NOMO-1 (cell line): ENCODE measurements around the gene GNAQ.
"Not testable (repeated sequence)": the region's sequence is repeated elsewhere in the genome, so short reads cannot be mapped to it uniquely, and the experiment has no call there.

Source experiments
- DNase-seq, 2 experiments: peaks; one replicate each; lab custom pipeline; 2025; ENCODE audit not compliant: unreplicated experiment in 2 of 2; lab: John Stamatoyannopoulos, UW

Gene GNAQ

GRCh38 chr9:77759391-77759790 is 272.2 kb downstream of the GNAQ start:
- DNase-seq: no peak

GRCh38 chr9:77756449-77756848 is 275.2 kb downstream of the GNAQ start:
- no peak for DNase-seq

- DNase-seq: no peak
Observed at GRCh38 chr9:77753180-77753579, 278.4 kb downstream of the GNAQ start.

- DNase-seq: no peak
Observed at GRCh38 chr9:77752554-77752953, 279.1 kb downstream of the GNAQ start.

- DNase-seq: peak; percentile 10 to 33
Observed at GRCh38 chr9:77751341-77752091, 280.1 kb downstream of the GNAQ start.

- no peak for DNase-seq
Observed at GRCh38 chr9:77750981-77751340, 280.6 kb downstream of the GNAQ start.

- no peak for DNase-seq
Observed at GRCh38 chr9:77750284-77750683, 281.3 kb downstream of the GNAQ start.

GRCh38 chr9:77748214-77748772 is 283.3 kb downstream of the GNAQ start:
- DNase-seq: no peak

GRCh38 chr9:77747163-77747562 is 284.4 kb downstream of the GNAQ start:
- DNase-seq: no peak

GRCh38 chr9:77744841-77745430 is 286.7 kb downstream of the GNAQ start:
- no peak for DNase-seq

- DNase-seq: no peak
Observed at GRCh38 chr9:77743386-77743785, 288.2 kb downstream of the GNAQ start.

- no peak for DNase-seq
Observed at GRCh38 chr9:77738932-77739331, 292.7 kb downstream of the GNAQ start.

GRCh38 chr9:77735494-77735893 is 296.1 kb downstream of the GNAQ start:
- DNase-seq: no peak

GRCh38 chr9:77731930-77732329 is 299.7 kb downstream of the GNAQ start:
- DNase-seq: no peak

- no peak for DNase-seq
Observed at GRCh38 chr9:77731008-77731698, 300.5 kb downstream of the GNAQ start.

- DNase-seq: no peak
Observed at GRCh38 chr9:77729177-77729576, 302.4 kb downstream of the GNAQ start.

GRCh38 chr9:77726814-77727213 is 304.8 kb downstream of the GNAQ start:
- DNase-seq: no peak

GRCh38 chr9:77726289-77726688 is 305.3 kb downstream of the GNAQ start:
- DNase-seq: no peak

- DNase-seq: no peak
Observed at GRCh38 chr9:77725820-77726219, 305.8 kb downstream of the GNAQ start.

- no peak for DNase-seq
Observed at GRCh38 chr9:77725046-77725694, 306.4 kb downstream of the GNAQ start.

GRCh38 chr9:77721156-77721555 is 310.5 kb downstream of the GNAQ start:
- DNase-seq: not testable (repeated sequence)
